IMR-90 (cell line): Measurements from ENCODE around the gene NRSN1.

ENCODE experiments used
- CTCF ChIP-seq: conservative IDR thresholded peaks from 2 replicates; pipeline ENCODE4 v1.5.1; 2012; ENCODE audit warnings: mild to moderate bottlenecking, low read depth, low read length, improper control_type of control experiment
- RAD21 ChIP-seq: IDR thresholded peaks from 2 replicates; pipeline ENCODE4 v1.6.1; 2012; ENCODE audit warnings: low read length, improper control_type of control experiment

GRCh38 chr6:24140591-24140990 lies 14.6 kb downstream of the NRSN1 start:
- TF ChIP-seq CTCF (no peak), RAD21 (no peak)
